A549 (cell line): ENCODE results near the gene SWAP70. TPM values are rescaled to one million over a fixed set of nuclear protein-coding genes. Genes with fewer than 3 reads are reported as not detected.

Source experiments
- ATAC-seq, 2 experiments: fragments of 200-7000 bp in 1 of 2; fragments of >200 bp in 1 of 2; cut with Nextera tagmentation in 1 of 2; cut with Tn5 transposase in 1 of 2; 3 replicates each; pipeline versions ENCODE4 v1.8.0 to v1.9.1; 2018 to 2020; ENCODE audit warnings: mild to moderate bottlenecking in 1 of 2, moderate library complexity in 1 of 2
- CTCF ChIA-PET: fragments of 300-600 bp; sonication (Branson Sonifier 250); formaldehyde crosslinking; extraction: SDS; loops from one replicate; lab custom pipeline; 2021; ENCODE audit warnings: antibody characterized with exemption, inconsistent platforms; lab: Yijun Ruan, JAX
- POLR2A ChIA-PET: fragments of 350-600 bp; formaldehyde crosslinking; extraction: SDS; loops from one replicate; lab custom pipeline; 2021; ENCODE audit warnings: antibody characterized with exemption, inconsistent platforms; lab: Yijun Ruan, JAX
- DNase-seq, 2 experiments: peaks; one replicate each; pipeline versions ENCODE4 v3.0.0 to v3.0.0-alpha.2; 2011 to 2016; ENCODE audit warnings: low read depth in 1 of 2, low spot score in 1 of 2
- FAIRE-seq: peaks from 2 replicates; lab custom pipeline; 2011; peaks lifted over from hg19 to GRCh38; lab: Jason Lieb, UNC
- H3K27ac ChIP-seq, 2 experiments: fragments of >200 bp; sonication (Bioruptor Twin); formaldehyde crosslinking; 3 replicates each; pipeline ENCODE4 v1.5.1; 2016 to 2017
- H3K4me1 ChIP-seq: fragments of >200 bp; sonication (Bioruptor Twin); formaldehyde crosslinking; 3 replicates; pipeline ENCODE4 v1.6.1; 2016
- H3K4me2 ChIP-seq: fragments of >200 bp; sonication (Bioruptor Twin); formaldehyde crosslinking; 3 replicates; pipeline ENCODE4 v1.6.1; 2016
- H3K4me3 ChIP-seq: fragments of >200 bp; sonication (Bioruptor Twin); formaldehyde crosslinking; 3 replicates; pipeline ENCODE4 v1.5.1; 2016
- H3K9me3 ChIP-seq: fragments of >200 bp; sonication (Bioruptor Twin); formaldehyde crosslinking; 3 replicates; pipeline ENCODE4 v1.6.1; 2016
- CEBPB ChIP-seq, 2 experiments: fragments of >200 bp in 1 of 2; sonication (Bioruptor Twin) in 1 of 2; formaldehyde crosslinking in 1 of 2; IDR thresholded peaks; 2 replicates each; pipeline ENCODE4 v1.6.1; 2012 to 2016
- EHMT2 ChIP-seq: fragments of 200-600 bp; sonication (generic); IDR thresholded peaks from 2 replicates; pipeline ENCODE4 v1.6.1; 2016; ENCODE audit warnings: antibody characterized with exemption, low read depth, mild to moderate bottlenecking, moderate library complexity
- FOSL2 ChIP-seq, 2 experiments: fragments of 450-650 bp in 1 of 2; fragments of >200 bp in 1 of 2; sonication (Bioruptor Twin) in 1 of 2; formaldehyde crosslinking; IDR thresholded peaks; 2 replicates each; pipeline versions ENCODE4 v1.5.0 to v1.6.1; 2016 to 2020; ENCODE audit warnings: mild to moderate bottlenecking in 1 of 2, moderate library complexity in 1 of 2
- HDAC2 ChIP-seq: fragments of 200-600 bp; sonication (generic); IDR thresholded peaks from 2 replicates; pipeline ENCODE4 v1.6.1; 2016
- HEYL ChIP-seq: fragments of 250-450 bp; sonication (Bioruptor Pico); IDR thresholded peaks from 2 replicates; pipeline ENCODE4 v1.8.0; 2021; ENCODE audit warnings: mild to moderate bottlenecking, moderate library complexity
- HOXA7 ChIP-seq: fragments of 250-450 bp; sonication (Bioruptor Pico); IDR thresholded peaks from 2 replicates; pipeline ENCODE4 v1.5.0; 2020; ENCODE audit warnings: mild to moderate bottlenecking, moderate library complexity
- HOXB5 ChIP-seq: fragments of 250-450 bp; sonication (Bioruptor Pico); IDR thresholded peaks from 2 replicates; pipeline ENCODE4 v1.5.0; 2020; ENCODE audit warnings: mild to moderate bottlenecking, moderate library complexity
- KDM1A ChIP-seq: fragments of 200-600 bp; sonication (generic); IDR thresholded peaks from 2 replicates; pipeline ENCODE4 v1.6.1; 2016; ENCODE audit warnings: low read depth, mild to moderate bottlenecking
- MYC ChIP-seq: IDR thresholded peaks from 2 replicates; pipeline ENCODE4 v1.6.1; 2012; ENCODE audit warnings: mild to moderate bottlenecking, inconsistent platforms, low read length, improper control_type of control experiment, borderline replicate concordance
- NPAS2 ChIP-seq: fragments of 250-450 bp; sonication (Bioruptor Pico); IDR thresholded peaks from 2 replicates; pipeline ENCODE4 v1.8.0; 2022; ENCODE audit warnings: mild to moderate bottlenecking, moderate library complexity, borderline replicate concordance
- NR3C1 ChIP-seq: fragments of >200 bp; sonication (Bioruptor Twin); formaldehyde crosslinking; IDR thresholded peaks from 3 replicates; pipeline ENCODE4 v1.6.1; 2017
- PBX3 ChIP-seq: IDR thresholded peaks from 2 replicates; pipeline ENCODE4 v1.6.1; 2012
- RAD21 ChIP-seq, 2 experiments: fragments of >200 bp in 1 of 2; sonication (Bioruptor Twin) in 1 of 2; formaldehyde crosslinking in 1 of 2; IDR thresholded peaks in 1 of 2; conservative IDR thresholded peaks in 1 of 2; 2 replicates in 1 of 2; 3 replicates in 1 of 2; pipeline ENCODE4 v1.6.1; 2012 to 2018; ENCODE audit warnings: inconsistent platforms in 1 of 2
- RARB ChIP-seq: fragments of 250-450 bp; sonication (Bioruptor Pico); IDR thresholded peaks from 2 replicates; pipeline ENCODE4 v1.8.0; 2021; ENCODE audit warnings: mild to moderate bottlenecking, moderate library complexity
- REST ChIP-seq: fragments of 200-600 bp; sonication (generic); IDR thresholded peaks from 2 replicates; pipeline ENCODE4 v1.6.1; 2016; ENCODE audit warnings: antibody characterized with exemption, mild to moderate bottlenecking, moderate library complexity
- ZSCAN20 ChIP-seq: fragments of 250-450 bp; sonication (Bioruptor Pico); IDR thresholded peaks from 2 replicates; pipeline ENCODE4 v1.8.0; 2022; ENCODE audit warnings: mild to moderate bottlenecking, moderate library complexity
- WGBS: methylation state at CpG from one replicate; pipeline ENCODE4 v1.1.6; 2017; ENCODE audit errors: missing lambda C conversion rate; 5-methylcytosine and 5-hydroxymethylcytosine counted together
- polyA plus RNA-seq, 4 experiments: library from polyadenylated mRNA; depleted of rRNA in 3 of 4; stranded (reverse); fragments of >200 nt; fragmentation: RNase III in 1 of 4; extraction: RNeasy Plus Mini Kit Qiagen cat#74134 plus additional on column Dnase treatment in 1 of 4; gene quantifications; 2 replicates in 3 of 4; 3 replicates in 1 of 4; pipeline ENCODE4 v1.2.3, GENCODE V29; 2011 to 2017
- TF ChIP-seq, protein P1 (sequence below): fragments of 250-450 bp; sonication (Bioruptor Pico); IDR thresholded peaks from 2 replicates; pipeline ENCODE4 v1.5.0; 2021; ENCODE audit warnings: mild to moderate bottlenecking, moderate library complexity, borderline replicate concordance

SWAP70 gene
- polyA plus RNA-seq, 2 of the 4 experiments (the other 2 are of a cell fraction) = 24.5 to 25.5 TPM

DNA sequence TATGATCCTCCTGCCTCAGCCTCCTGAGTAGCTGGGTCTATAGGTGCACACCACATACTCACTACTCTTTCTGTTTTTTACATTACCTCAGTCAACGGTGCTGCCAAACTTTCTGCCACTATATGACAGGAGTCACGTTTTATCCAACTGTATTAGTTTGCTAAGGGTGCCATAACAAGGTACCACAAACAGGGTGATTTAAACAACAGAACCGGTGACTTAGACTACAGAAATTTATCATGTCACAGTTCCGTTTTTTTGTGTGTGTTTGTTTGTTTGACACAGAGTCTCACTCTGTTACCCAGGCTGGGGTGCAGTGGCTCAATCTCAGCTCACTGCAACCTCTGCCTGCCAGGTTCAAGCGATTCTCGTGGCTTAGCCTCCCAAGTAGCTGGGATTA is 6.3 kb upstream of the SWAP70 start:
- H3K27ac ChIP-seq = no peak overlapping the region
- peaks cover 14% of the 10 kb centered on the region; the same call in 2 of the 3 replicates for H3K9me3 ChIP-seq
- no peak overlapping the region for H3K4me2 ChIP-seq
- ChIA-PET POLR2A (no interaction called here), CTCF (no interaction called here)
- H3K4me1 ChIP-seq = peaks cover 9% of the 10 kb centered on the region; the same call in 2 of the 3 replicates
- no peak overlapping the region for H3K4me3 ChIP-seq
- DNase-seq (no peak), ATAC-seq (no peak), FAIRE-seq (no peak)
- TF ChIP-seq HDAC2 (no peak), HOXB5 (CRISPR knock-in tag) (no peak), NPAS2 (CRISPR knock-in tag) (no peak), KDM1A (no peak), RARB (CRISPR knock-in tag) (no peak), PBX3 (no peak), HOXA7 (CRISPR knock-in tag) (no peak), EHMT2 (no peak), FOSL2 (IDR thresholded peaks at IDR 0.05) (no peak), FOSL2 (CRISPR knock-in tag; IDR thresholded peaks at IDR 0.05) (no peak), HEYL (CRISPR knock-in tag) (no peak)
- TF ChIP-seq, protein P1, sequence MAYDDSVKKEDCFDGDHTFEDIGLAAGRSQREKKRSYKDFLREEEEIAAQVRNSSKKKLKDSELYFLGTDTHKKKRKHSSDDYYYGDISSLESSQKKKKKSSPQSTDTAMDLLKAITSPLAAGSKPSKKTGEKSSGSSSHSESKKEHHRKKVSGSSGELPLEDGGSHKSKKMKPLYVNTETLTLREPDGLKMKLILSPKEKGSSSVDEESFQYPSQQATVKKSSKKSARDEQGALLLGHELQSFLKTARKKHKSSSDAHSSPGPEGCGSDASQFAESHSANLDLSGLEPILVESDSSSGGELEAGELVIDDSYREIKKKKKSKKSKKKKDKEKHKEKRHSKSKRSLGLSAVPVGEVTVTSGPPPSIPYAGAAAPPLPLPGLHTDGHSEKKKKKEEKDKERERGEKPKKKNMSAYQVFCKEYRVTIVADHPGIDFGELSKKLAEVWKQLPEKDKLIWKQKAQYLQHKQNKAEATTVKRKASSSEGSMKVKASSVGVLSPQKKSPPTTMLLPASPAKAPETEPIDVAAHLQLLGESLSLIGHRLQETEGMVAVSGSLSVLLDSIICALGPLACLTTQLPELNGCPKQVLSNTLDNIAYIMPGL (CRISPR knock-in tag) = no peak
- WGBS = 57% methylated on average over 6 of the region's 6 CpGs

DNA sequence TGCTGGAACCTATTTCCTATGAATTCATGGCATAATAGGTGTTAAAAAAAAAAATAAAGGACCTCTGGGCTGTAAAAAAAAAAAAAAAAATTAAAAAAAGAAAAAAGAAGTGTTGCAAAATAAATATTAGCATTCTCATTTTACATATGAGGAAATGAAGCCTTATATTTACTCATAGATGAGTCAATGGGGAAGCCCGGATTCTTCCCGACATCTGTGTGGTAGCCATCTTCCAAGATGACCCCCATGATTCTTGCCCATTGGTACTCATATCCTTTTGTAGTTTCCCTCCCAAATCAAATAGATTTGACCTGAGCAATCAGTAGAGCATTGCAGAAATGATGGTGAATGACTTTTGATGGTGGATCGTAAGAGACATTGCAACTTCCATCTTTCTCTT is 3.0 kb upstream of the SWAP70 start:
- 27% methylated on average over 3 of the region's 3 CpGs for WGBS
- FAIRE-seq (no peak), DNase-seq (peak; percentile 56 to 74), ATAC-seq (no peak)
- peaks cover 15% of the 10 kb centered on the region; the same call in 2 of the 3 replicates for H3K4me1 ChIP-seq
- no peak overlapping the region for H3K4me3 ChIP-seq
- CTCF ChIA-PET = interaction anchor here (1.0 kb wide), 1 partner anchor 47 kb away, joined by 3 read pairs; no protein-coding TSS in a partner anchor
- H3K9me3 ChIP-seq = peaks cover 14% of the 10 kb centered on the region
- H3K4me2 ChIP-seq = peak overlapping the region; percentile 37
- H3K27ac ChIP-seq = peak overlapping the region; percentile 4 to 11; a peak in 1 of 6 replicates
- POLR2A ChIA-PET = no interaction called here
- TF ChIP-seq FOSL2 (IDR thresholded peaks at IDR 0.05) (no peak), FOSL2 (CRISPR knock-in tag; IDR thresholded peaks at IDR 0.05) (peak; percentile 77), ZSCAN20 (CRISPR knock-in tag) (0 out of 2 replicates have a peak, but pooled peaks have one; percentile 34), MYC (no peak), NR3C1 (no peak), HDAC2 (no peak), CEBPB (IDR thresholded peaks at IDR 0.05) (0 out of 4 replicates have a peak, but pooled peaks of 1 of the 2 experiments have one; percentile 24), REST (no peak), RAD21 (conservative IDR thresholded peaks at IDR 0.05 in 1 of 2, IDR thresholded peaks at IDR 0.05 in 1 of 2) (no peak)
- TF ChIP-seq, all 56 proteins: peak for 3
